PC-9 (cell line): ENCODE measurements around the gene CHST15. TPM values are rescaled to one million over a fixed set of nuclear protein-coding genes. Genes with fewer than 3 reads are reported as not detected.

Source experiments
- BruUV-seq: library from RNA; stranded (reverse); fragments of 400-500 nt; replicated peaks from 2 replicates; lab custom pipeline; 2021; lab: Mats Ljungman, UMichigan
- CTCF ChIA-PET: fragments of 300-600 bp; sonication (Branson Sonifier 250); formaldehyde crosslinking; loops from one replicate; lab custom pipeline; 2022; ENCODE audit warnings: antibody characterized with exemption; lab: Charles Lee
- POLR2A ChIA-PET: fragments of 300-600 bp; sonication (Branson Sonifier 250); formaldehyde crosslinking; loops from one replicate; lab custom pipeline; 2022; ENCODE audit warnings: antibody characterized with exemption; ENCODE audit not compliant: unreplicated experiment; lab: Charles Lee
- DNase-seq, 2 experiments: peaks; one replicate each; pipeline versions ENCODE4 v3.0.0 to v3.0.0-alpha.2; 2015 to 2022; ENCODE audit warnings: mixed read lengths in 1 of 2
- H2AFZ ChIP-seq: fragments of 200-600 bp; sonication (generic); 2 replicates; pipeline ENCODE4 v1.8.1; 2017; ENCODE audit warnings: antibody characterized with exemption
- H3F3A ChIP-seq: fragments of 200-600 bp; sonication (generic); 2 replicates; pipeline ENCODE4 v1.8.1; 2017; ENCODE audit warnings: antibody characterized with exemption, mild to moderate bottlenecking, low read depth; ENCODE audit not compliant: insufficient read depth
- H3K27ac ChIP-seq: fragments of 200-600 bp; sonication (generic); 2 replicates; pipeline ENCODE4 v1.6.1; 2016; ENCODE audit warnings: mixed run types
- H3K27me3 ChIP-seq: fragments of 200-600 bp; sonication (generic); 2 replicates; pipeline ENCODE4 v1.6.1; 2016; ENCODE audit warnings: low read depth, mixed run types; ENCODE audit not compliant: insufficient read depth
- H3K36me3 ChIP-seq: fragments of 200-600 bp; sonication (generic); 2 replicates; pipeline ENCODE4 v1.6.1; 2016; ENCODE audit warnings: low read depth, mixed run types
- H3K4me1 ChIP-seq: fragments of 200-600 bp; sonication (generic); replicated peaks from 2 replicates; pipeline ENCODE4 v1.6.1; 2016; ENCODE audit warnings: mixed run types; ENCODE audit not compliant: insufficient read depth
- H3K4me2 ChIP-seq: fragments of 200-600 bp; sonication (generic); 2 replicates; pipeline ENCODE4 v1.6.1; 2017; ENCODE audit warnings: mixed run types
- H3K4me3 ChIP-seq: fragments of 200-600 bp; sonication (generic); 2 replicates; pipeline ENCODE4 v1.6.1; 2016; ENCODE audit warnings: mixed run types
- H3K79me2 ChIP-seq: fragments of 200-600 bp; sonication (generic); 2 replicates; pipeline ENCODE4 v1.6.1; 2017; ENCODE audit warnings: low read depth, mixed run types
- H3K9me2 ChIP-seq: fragments of 200-600 bp; sonication (generic); 2 replicates; pipeline ENCODE4 v1.8.1; 2017; ENCODE audit warnings: mild to moderate bottlenecking; ENCODE audit not compliant: insufficient read depth
- H3K9me3 ChIP-seq: fragments of 200-600 bp; sonication (generic); 2 replicates; pipeline ENCODE4 v1.8.1; 2016; ENCODE audit warnings: low read depth; ENCODE audit not compliant: insufficient read depth
- H4K20me1 ChIP-seq: fragments of 200-600 bp; sonication (generic); 2 replicates; pipeline ENCODE4 v1.8.1; 2017; ENCODE audit not compliant: insufficient read depth
- EZH2 ChIP-seq: fragments of 200-600 bp; sonication (generic); IDR thresholded peaks from 2 replicates; pipeline ENCODE4 v1.8.0; 2017; ENCODE audit warnings: antibody characterized with exemption, low read depth
- intact Hi-C: fragments of 100-400 bp; cut with micrococcal nuclease; formaldehyde crosslinking; loops from one replicate; pipeline ENCODE4 v1.10.0; 2022; ENCODE audit not compliant: unreplicated experiment
- total RNA-seq: library from RNA; stranded (reverse); gene quantifications from 2 replicates; pipeline ENCODE4 v1.2.3, GENCODE V29; 2021
- TF ChIP-seq, protein P1 (sequence below): fragments of 200-600 bp; sonication (generic); conservative IDR thresholded peaks from 2 replicates; pipeline ENCODE4 v1.6.1; 2017; ENCODE audit warnings: mixed run types, antibody characterized with exemption, mild to moderate bottlenecking, moderate library complexity

CHST15 gene
- total RNA-seq, 1 experiment from 2014 or later: 24.6 TPM

DNA sequence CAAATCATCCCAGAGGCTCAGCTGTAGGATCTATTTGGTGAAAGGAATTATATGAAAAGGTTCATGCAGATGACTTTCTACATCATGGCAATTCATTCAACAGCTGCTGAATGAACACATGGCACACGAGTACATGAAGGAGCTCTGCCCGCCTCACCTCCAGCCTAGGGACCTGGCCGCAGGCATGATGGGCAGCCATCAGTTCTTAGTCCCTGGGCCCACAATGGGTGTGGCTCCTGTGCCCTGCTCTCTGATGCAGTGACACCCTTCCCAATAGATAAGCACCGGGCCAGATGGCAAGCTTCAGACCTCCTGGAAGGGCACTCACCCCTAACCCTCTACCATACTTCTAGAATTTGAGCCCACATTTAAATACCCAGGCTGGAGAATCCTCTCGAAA lies 3.5 kb downstream of the CHST15 start:
- no TSS peak for BruUV-seq
- H3K79me2 ChIP-seq: peaks cover 70% of the 10 kb centered on the region
- CTCF ChIA-PET: no interaction called here

GRCh38 chr10:124088915-124089314 lies 4.5 kb downstream of the CHST15 start:
- POLR2A ChIA-PET: no interaction called here
- no peaks in the 10 kb centered on the region for H3K36me3 ChIP-seq
- H3K9me3 ChIP-seq: no peaks in the 10 kb centered on the region
- H3K79me2 ChIP-seq: peaks cover 79% of the 10 kb centered on the region
- H3K4me3 ChIP-seq: no peak overlapping the region
- no peak overlapping the region for H2AFZ ChIP-seq
- H3K9me2 ChIP-seq: no peaks in the 10 kb centered on the region
- no peak for DNase-seq
- no peaks in the 10 kb centered on the region for H3F3A ChIP-seq
- intact Hi-C loops: no loop called here
- TF ChIP-seq EZH2: no peak
- TF ChIP-seq, protein P1, sequence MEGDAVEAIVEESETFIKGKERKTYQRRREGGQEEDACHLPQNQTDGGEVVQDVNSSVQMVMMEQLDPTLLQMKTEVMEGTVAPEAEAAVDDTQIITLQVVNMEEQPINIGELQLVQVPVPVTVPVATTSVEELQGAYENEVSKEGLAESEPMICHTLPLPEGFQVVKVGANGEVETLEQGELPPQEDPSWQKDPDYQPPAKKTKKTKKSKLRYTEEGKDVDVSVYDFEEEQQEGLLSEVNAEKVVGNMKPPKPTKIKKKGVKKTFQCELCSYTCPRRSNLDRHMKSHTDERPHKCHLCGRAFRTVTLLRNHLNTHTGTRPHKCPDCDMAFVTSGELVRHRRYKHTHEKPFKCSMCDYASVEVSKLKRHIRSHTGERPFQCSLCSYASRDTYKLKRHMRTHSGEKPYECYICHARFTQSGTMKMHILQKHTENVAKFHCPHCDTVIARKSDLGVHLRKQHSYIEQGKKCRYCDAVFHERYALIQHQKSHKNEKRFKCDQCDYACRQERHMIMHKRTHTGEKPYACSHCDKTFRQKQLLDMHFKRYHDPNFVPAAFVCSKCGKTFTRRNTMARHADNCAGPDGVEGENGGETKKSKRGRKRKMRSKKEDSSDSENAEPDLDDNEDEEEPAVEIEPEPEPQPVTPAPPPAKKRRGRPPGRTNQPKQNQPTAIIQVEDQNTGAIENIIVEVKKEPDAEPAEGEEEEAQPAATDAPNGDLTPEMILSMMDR: no peak
- H4K20me1 ChIP-seq: peaks cover 59% of the 10 kb centered on the region
- no peak overlapping the region for H3K27ac ChIP-seq
- H3K27me3 ChIP-seq: no peaks in the 10 kb centered on the region
- CTCF ChIA-PET: no interaction called here
- H3K4me2 ChIP-seq: no peak overlapping the region
- no TSS peak for BruUV-seq
- peaks cover 11% of the 10 kb centered on the region; the same call in 1 of the 2 replicates for H3K4me1 ChIP-seq

More for the DNA sequence above, 3.5 kb downstream of the CHST15 start:
- H3K9me2 ChIP-seq: no peaks in the 10 kb centered on the region
- no peak overlapping the region for H3K27ac ChIP-seq
- peaks cover 55% of the 10 kb centered on the region for H4K20me1 ChIP-seq
- DNase-seq: no peak
- POLR2A ChIA-PET: no interaction called here
- no peak overlapping the region for H2AFZ ChIP-seq
- intact Hi-C loops: loop anchor here (5.0 kb wide), 1 partner anchor 297 kb away; no protein-coding TSS in a partner anchor
- 0 out of 2 replicates have a peak overlapping the region, but pooled peaks have one; percentile 81 for H3K4me2 ChIP-seq
- TF ChIP-seq, protein P1: no peak
- no peak for TF ChIP-seq EZH2
- H3K36me3 ChIP-seq: no peaks in the 10 kb centered on the region
- no peak overlapping the region for H3K4me3 ChIP-seq
- no peaks in the 10 kb centered on the region for H3K27me3 ChIP-seq
- peaks cover 6% of the 10 kb centered on the region; the same call in 1 of the 2 replicates for H3F3A ChIP-seq
- H3K4me1 ChIP-seq: peaks cover 11% of the 10 kb centered on the region
- H3K9me3 ChIP-seq: no peaks in the 10 kb centered on the region

- ChIA-PET POLR2A (interaction anchor here (0.5 to 0.7 kb wide), 2 partner anchors 158 to 298 kb away, joined by 3 to 4 read pairs; no protein-coding TSS in a partner anchor), CTCF (interaction anchor here (0.6 kb wide), 1 partner anchor 167 kb away, joined by 5 read pairs; no protein-coding TSS in a partner anchor)
- Histone ChIP-seq H3K4me3 (no peak overlapping the region), H3K27me3 (no peaks in the 10 kb centered on the region), H3K79me2 (peaks cover 89% of the 10 kb centered on the region), H2AFZ (no peak overlapping the region), H3K9me3 (no peaks in the 10 kb centered on the region), H3K27ac (no peak overlapping the region), H3K9me2 (no peaks in the 10 kb centered on the region), H3K36me3 (no peaks in the 10 kb centered on the region), H3F3A (no peaks in the 10 kb centered on the region), H3K4me2 (no peak overlapping the region), H4K20me1 (peaks cover 59% of the 10 kb centered on the region), H3K4me1 (peaks cover 11% of the 10 kb centered on the region; the same call in 1 of the 2 replicates)
- no TSS peak for BruUV-seq
- TF ChIP-seq EZH2: no peak
- TF ChIP-seq, protein P1: no peak
- intact Hi-C loops: no loop called here
- no peak for DNase-seq
These were observed 5.4 kb downstream of the CHST15 start for GRCh38 chr10:124087672-124088634.
